ENCODE results near the gene TAF15. TPM values are rescaled to one million over a fixed set of nuclear protein-coding genes. Genes with fewer than 3 reads are reported as not detected.

The TAF15 gene
- total RNA-seq, 2 experiments from 2014 or later, result 65.9 to 256 TPM

DNA sequence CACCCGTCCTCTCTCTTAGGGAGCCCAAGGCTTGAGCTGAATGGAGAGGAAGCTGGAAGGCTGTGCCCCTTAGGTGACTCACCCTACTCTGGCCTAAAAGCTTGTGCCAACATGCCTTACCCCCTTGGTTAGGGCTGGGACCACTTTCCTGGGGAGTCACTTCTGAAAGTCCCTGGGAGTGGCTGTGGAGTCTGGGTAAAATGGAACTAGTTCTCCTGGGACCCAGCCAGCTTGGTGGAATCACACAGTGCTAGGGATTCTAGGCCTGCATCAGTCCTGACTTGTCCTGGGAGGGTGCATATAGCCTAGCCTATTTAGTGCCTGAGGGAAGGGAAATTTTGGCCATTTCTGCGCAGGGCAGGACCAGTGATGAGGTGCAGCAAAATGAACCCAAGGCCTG, 24.4 kb upstream of the TAF15 start:
- CTCF ChIA-PET (ENCODE audit: unreplicated experiment), result no interaction called here
- BruUV-seq (replicated peaks), result no TSS peak
- no peak overlapping the region for H2AFZ ChIP-seq (ENCODE audit: low read length)

DNA sequence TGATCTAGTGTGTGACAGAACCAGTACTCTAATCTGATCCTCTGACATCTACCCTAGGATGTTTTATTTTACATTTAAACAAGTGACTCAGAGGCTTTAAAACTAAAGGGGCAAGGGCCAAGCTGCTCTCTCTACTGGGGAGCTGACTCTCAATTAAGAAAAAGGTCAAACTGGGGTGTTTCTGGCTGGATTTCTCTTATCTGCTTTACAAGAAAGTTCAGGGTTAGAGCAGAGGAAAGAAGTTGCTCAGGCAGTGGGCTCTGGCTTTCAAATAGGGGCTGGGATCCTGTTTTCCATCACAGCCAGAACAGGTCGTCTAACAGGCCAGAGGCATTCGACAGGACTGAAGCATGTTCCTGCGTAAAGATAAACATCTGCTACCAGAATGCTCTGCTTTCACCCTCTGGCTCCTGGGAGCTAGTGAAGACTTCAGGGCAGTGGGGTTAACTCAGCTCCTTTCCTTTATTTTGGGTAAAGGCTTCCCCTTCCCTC, 22.3 kb upstream of the TAF15 start:
- TF ChIP-seq EZH2phosphoT487 (IDR thresholded peaks at IDR 0.05; ENCODE audit: borderline replicate concordance, low read depth, low read length), result no peak
- TF ChIP-seq, protein P1, sequence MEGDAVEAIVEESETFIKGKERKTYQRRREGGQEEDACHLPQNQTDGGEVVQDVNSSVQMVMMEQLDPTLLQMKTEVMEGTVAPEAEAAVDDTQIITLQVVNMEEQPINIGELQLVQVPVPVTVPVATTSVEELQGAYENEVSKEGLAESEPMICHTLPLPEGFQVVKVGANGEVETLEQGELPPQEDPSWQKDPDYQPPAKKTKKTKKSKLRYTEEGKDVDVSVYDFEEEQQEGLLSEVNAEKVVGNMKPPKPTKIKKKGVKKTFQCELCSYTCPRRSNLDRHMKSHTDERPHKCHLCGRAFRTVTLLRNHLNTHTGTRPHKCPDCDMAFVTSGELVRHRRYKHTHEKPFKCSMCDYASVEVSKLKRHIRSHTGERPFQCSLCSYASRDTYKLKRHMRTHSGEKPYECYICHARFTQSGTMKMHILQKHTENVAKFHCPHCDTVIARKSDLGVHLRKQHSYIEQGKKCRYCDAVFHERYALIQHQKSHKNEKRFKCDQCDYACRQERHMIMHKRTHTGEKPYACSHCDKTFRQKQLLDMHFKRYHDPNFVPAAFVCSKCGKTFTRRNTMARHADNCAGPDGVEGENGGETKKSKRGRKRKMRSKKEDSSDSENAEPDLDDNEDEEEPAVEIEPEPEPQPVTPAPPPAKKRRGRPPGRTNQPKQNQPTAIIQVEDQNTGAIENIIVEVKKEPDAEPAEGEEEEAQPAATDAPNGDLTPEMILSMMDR (conservative IDR thresholded peaks at IDR 0.05; ENCODE audit: low read length), result no peak
- intact Hi-C loops (cut with micrococcal nuclease; ENCODE audit: unreplicated experiment), result no loop called here
- no peak overlapping the region for H3K4me3 ChIP-seq (ENCODE audit: low read depth, low read length, poor library complexity, severe bottlenecking)
- no peak overlapping the region for H2AFZ ChIP-seq (ENCODE audit: low read length)
- H4K20me1 ChIP-seq (ENCODE audit: insufficient read depth, low read length), result no peaks in the 10 kb centered on the region
- no peaks in the 10 kb centered on the region for H3K4me1 ChIP-seq (ENCODE audit: insufficient read depth, low read length, poor library complexity, severe bottlenecking)
- ChIA-PET CTCF (ENCODE audit: unreplicated experiment) (no interaction called here), POLR2A (no interaction called here)
- no peak overlapping the region for H3K4me2 ChIP-seq (ENCODE audit: low read length)
- no peak overlapping the region for H3K27ac ChIP-seq (ENCODE audit: low read depth, low read length, poor library complexity, severe bottlenecking)
- no peak for DNase-seq (ENCODE audit: low spot score)
- H3K79me2 ChIP-seq (ENCODE audit: insufficient read depth, low read depth, low read length), result no peaks in the 10 kb centered on the region
- no peaks in the 10 kb centered on the region for H3K9me3 ChIP-seq (ENCODE audit: low read length)
- H3K9me2 ChIP-seq (ENCODE audit: insufficient read depth, low read length), result no peaks in the 10 kb centered on the region
- no TSS peak for BruUV-seq (replicated peaks)
- H3K36me3 ChIP-seq (ENCODE audit: insufficient read depth, low read length), result no peaks in the 10 kb centered on the region

More for the DNA sequence above, 24.4 kb upstream of the TAF15 start:
- H3K4me1 ChIP-seq (ENCODE audit: insufficient read depth, low read length, poor library complexity, severe bottlenecking), result no peaks in the 10 kb centered on the region
- no peak overlapping the region for H3K4me2 ChIP-seq (ENCODE audit: low read length)
- no peaks in the 10 kb centered on the region for H3K79me2 ChIP-seq (ENCODE audit: insufficient read depth, low read depth, low read length)
- H3K9me3 ChIP-seq (ENCODE audit: low read length), result no peaks in the 10 kb centered on the region
- no peak overlapping the region for H3K4me3 ChIP-seq (ENCODE audit: low read depth, low read length, poor library complexity, severe bottlenecking)
- no peak overlapping the region for H3K27ac ChIP-seq (ENCODE audit: low read depth, low read length, poor library complexity, severe bottlenecking)
- DNase-seq (ENCODE audit: low spot score), result no peak
- no peaks in the 10 kb centered on the region for H4K20me1 ChIP-seq (ENCODE audit: insufficient read depth, low read length)
- no peaks in the 10 kb centered on the region for H3K36me3 ChIP-seq (ENCODE audit: insufficient read depth, low read length)
- POLR2A ChIA-PET, result interaction anchor here (1.4 kb wide), 1 partner anchor 24 kb away, joined by 4 read pairs; no protein-coding TSS in a partner anchor
- TF ChIP-seq, protein P1 (conservative IDR thresholded peaks at IDR 0.05; ENCODE audit: low read length), result no peak
- TF ChIP-seq EZH2phosphoT487 (IDR thresholded peaks at IDR 0.05; ENCODE audit: borderline replicate concordance, low read depth, low read length), result no peak
- intact Hi-C loops (cut with micrococcal nuclease; ENCODE audit: unreplicated experiment), result no loop called here
- H3K9me2 ChIP-seq (ENCODE audit: insufficient read depth, low read length), result no peaks in the 10 kb centered on the region

DNA sequence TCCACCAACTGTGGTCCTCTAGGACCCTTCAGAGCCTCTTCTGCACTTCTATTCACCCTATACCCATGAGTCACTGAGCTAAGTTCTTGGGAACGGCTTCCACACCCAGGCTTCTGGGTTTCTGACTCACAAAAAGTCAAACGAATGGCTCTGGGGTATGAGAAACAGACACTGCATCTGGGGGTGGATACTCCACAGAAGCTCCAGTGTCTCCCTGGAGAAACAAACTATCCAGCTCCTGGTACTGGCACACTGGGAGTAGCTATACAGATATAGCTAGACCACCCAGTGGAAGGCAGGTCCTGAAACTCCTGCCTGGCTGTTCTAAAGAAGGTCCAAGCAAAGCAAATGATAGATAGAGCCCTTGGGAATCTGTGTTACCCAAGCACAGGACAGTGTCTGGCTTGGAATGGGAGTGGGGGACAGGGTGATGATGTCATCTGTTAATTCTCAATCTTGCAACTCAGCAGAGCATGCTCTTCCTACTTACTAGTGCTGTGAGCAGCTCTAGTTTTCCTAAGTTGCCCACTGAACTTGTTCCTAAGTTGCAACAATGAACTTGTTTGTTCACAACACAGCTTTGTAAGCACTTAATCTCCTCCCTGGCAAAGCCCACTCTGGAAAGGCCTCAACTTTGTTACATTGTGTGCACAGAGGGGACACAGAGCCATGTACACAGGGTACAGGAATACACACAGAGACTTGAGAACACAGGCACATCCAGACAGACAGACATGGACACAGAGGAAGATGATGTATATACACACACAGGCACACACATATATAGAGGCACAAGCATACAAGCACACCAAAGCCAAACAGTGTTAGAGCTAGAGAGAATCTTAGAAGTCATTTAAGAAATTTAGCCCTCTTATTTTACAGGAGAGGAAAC, 20.6 kb upstream of the TAF15 start:
- DNase-seq (ENCODE audit: low spot score), result no peak
- no peak overlapping the region for H3K4me2 ChIP-seq (ENCODE audit: low read length)
- CTCF ChIA-PET (ENCODE audit: unreplicated experiment), result no interaction called here
- BruUV-seq (replicated peaks), result no TSS peak
- no peak overlapping the region for H3K27ac ChIP-seq (ENCODE audit: low read depth, low read length, poor library complexity, severe bottlenecking)
- intact Hi-C loops (cut with micrococcal nuclease; ENCODE audit: unreplicated experiment), result no loop called here
- no peaks in the 10 kb centered on the region for H4K20me1 ChIP-seq (ENCODE audit: insufficient read depth, low read length)
- no peaks in the 10 kb centered on the region for H3K79me2 ChIP-seq (ENCODE audit: insufficient read depth, low read depth, low read length)
- H3K36me3 ChIP-seq (ENCODE audit: insufficient read depth, low read length), result no peaks in the 10 kb centered on the region
- H2AFZ ChIP-seq (ENCODE audit: low read length), result no peak overlapping the region
- POLR2A ChIA-PET, result interaction anchor here (0.6 to 1.1 kb wide), 4 partner anchors 20 to 725 kb away, joined by 3 to 7 read pairs (median 4); partner anchors contain the start of gene RFFL
- no peaks in the 10 kb centered on the region for H3K9me2 ChIP-seq (ENCODE audit: insufficient read depth, low read length)
- TF ChIP-seq EZH2phosphoT487 (IDR thresholded peaks at IDR 0.05; ENCODE audit: borderline replicate concordance, low read depth, low read length), result no peak
- TF ChIP-seq, protein P1 (conservative IDR thresholded peaks at IDR 0.05; ENCODE audit: low read length), result no peak
- no peak overlapping the region for H3K4me3 ChIP-seq (ENCODE audit: low read depth, low read length, poor library complexity, severe bottlenecking)
- H3K4me1 ChIP-seq (ENCODE audit: insufficient read depth, low read length, poor library complexity, severe bottlenecking), result no peaks in the 10 kb centered on the region
- H3K9me3 ChIP-seq (ENCODE audit: low read length), result no peaks in the 10 kb centered on the region
